ENCODE results near the gene ZFAND3.

The ZFAND3 gene

GRCh38 chr6:38065734-38066305 lies 246.3 kb downstream of the ZFAND3 start:
- Mint-ChIP-seq H3K27ac (no peak overlapping the region), H3K9me3 (no peaks in the 10 kb centered on the region), H3K4me3 (no peak overlapping the region), H3K4me1 (ENCODE audit: low read depth) (peaks cover 2% of the 10 kb centered on the region), H3K27me3 (ENCODE audit: low read depth) (no peaks in the 10 kb centered on the region), H3K36me3 (ENCODE audit: low read depth) (peaks cover 15% of the 10 kb centered on the region)
- no peak for DNase-seq (ENCODE audit: low spot score)

GRCh38 chr6:38067263-38067980 lies 247.9 kb downstream of the ZFAND3 start:
- DNase-seq (ENCODE audit: low spot score): no peak
- no peak overlapping the region for H3K4me3 Mint-ChIP-seq
- no peaks in the 10 kb centered on the region for H3K27me3 Mint-ChIP-seq (ENCODE audit: low read depth)
- H3K27ac Mint-ChIP-seq: no peak overlapping the region
- H3K36me3 Mint-ChIP-seq (ENCODE audit: low read depth): peaks cover 9% of the 10 kb centered on the region
- H3K4me1 Mint-ChIP-seq (ENCODE audit: low read depth): peaks cover 2% of the 10 kb centered on the region
- no peaks in the 10 kb centered on the region for H3K9me3 Mint-ChIP-seq

GRCh38 chr6:38068854-38069590 lies 249.5 kb downstream of the ZFAND3 start:
- Mint-ChIP-seq H3K4me3 (no peak overlapping the region), H3K27ac (no peak overlapping the region), H3K9me3 (no peaks in the 10 kb centered on the region), H3K36me3 (ENCODE audit: low read depth) (peaks cover 2% of the 10 kb centered on the region), H3K4me1 (ENCODE audit: low read depth) (peaks cover 2% of the 10 kb centered on the region), H3K27me3 (ENCODE audit: low read depth) (no peaks in the 10 kb centered on the region)
- no peak for DNase-seq (ENCODE audit: low spot score)

GRCh38 chr6:38077488-38078030 lies 258.0 kb downstream of the ZFAND3 start:
- Mint-ChIP-seq H3K27me3 (ENCODE audit: low read depth) (no peaks in the 10 kb centered on the region), H3K4me3 (no peak overlapping the region), H3K27ac (no peak overlapping the region), H3K36me3 (ENCODE audit: low read depth) (peaks cover 4% of the 10 kb centered on the region), H3K9me3 (no peaks in the 10 kb centered on the region), H3K4me1 (ENCODE audit: low read depth) (no peaks in the 10 kb centered on the region)
- no peak for DNase-seq (ENCODE audit: low spot score)

- Mint-ChIP-seq H3K9me3 (no peaks in the 10 kb centered on the region), H3K36me3 (ENCODE audit: low read depth) (peaks cover 3% of the 10 kb centered on the region), H3K27ac (no peak overlapping the region), H3K4me1 (ENCODE audit: low read depth) (no peaks in the 10 kb centered on the region), H3K27me3 (ENCODE audit: low read depth) (no peaks in the 10 kb centered on the region), H3K4me3 (no peak overlapping the region)
- DNase-seq (ENCODE audit: low spot score): no peak
These were observed 259.1 kb downstream of the ZFAND3 start for GRCh38 chr6:38078671-38079070.

- Mint-ChIP-seq H3K4me1 (ENCODE audit: low read depth) (no peaks in the 10 kb centered on the region), H3K27ac (no peak overlapping the region), H3K4me3 (no peak overlapping the region), H3K36me3 (ENCODE audit: low read depth) (peaks cover 3% of the 10 kb centered on the region), H3K9me3 (no peaks in the 10 kb centered on the region), H3K27me3 (ENCODE audit: low read depth) (no peaks in the 10 kb centered on the region)
- DNase-seq (ENCODE audit: low spot score): no peak
These were observed 259.6 kb downstream of the ZFAND3 start for GRCh38 chr6:38079107-38079506.

- Mint-ChIP-seq H3K27ac (no peak overlapping the region), H3K4me3 (no peak overlapping the region), H3K36me3 (ENCODE audit: low read depth) (peaks cover 3% of the 10 kb centered on the region), H3K27me3 (ENCODE audit: low read depth) (no peaks in the 10 kb centered on the region), H3K4me1 (ENCODE audit: low read depth) (no peaks in the 10 kb centered on the region), H3K9me3 (no peaks in the 10 kb centered on the region)
- no peak for DNase-seq (ENCODE audit: low spot score)
These were observed 260.0 kb downstream of the ZFAND3 start for GRCh38 chr6:38079537-38079936.

GRCh38 chr6:38080360-38080759 lies 260.8 kb downstream of the ZFAND3 start:
- H3K27me3 Mint-ChIP-seq (ENCODE audit: low read depth): no peaks in the 10 kb centered on the region
- no peaks in the 10 kb centered on the region for H3K9me3 Mint-ChIP-seq
- no peaks in the 10 kb centered on the region for H3K4me1 Mint-ChIP-seq (ENCODE audit: low read depth)
- H3K27ac Mint-ChIP-seq: no peak overlapping the region
- peaks cover 1% of the 10 kb centered on the region for H3K36me3 Mint-ChIP-seq (ENCODE audit: low read depth)
- DNase-seq (ENCODE audit: low spot score): no peak
- H3K4me3 Mint-ChIP-seq: no peak overlapping the region

GRCh38 chr6:38080889-38081288 lies 261.4 kb downstream of the ZFAND3 start:
- no peak for DNase-seq (ENCODE audit: low spot score)
- no peaks in the 10 kb centered on the region for H3K9me3 Mint-ChIP-seq
- no peaks in the 10 kb centered on the region for H3K27me3 Mint-ChIP-seq (ENCODE audit: low read depth)
- H3K36me3 Mint-ChIP-seq (ENCODE audit: low read depth): peaks cover 1% of the 10 kb centered on the region
- no peak overlapping the region for H3K27ac Mint-ChIP-seq
- no peaks in the 10 kb centered on the region for H3K4me1 Mint-ChIP-seq (ENCODE audit: low read depth)
- no peak overlapping the region for H3K4me3 Mint-ChIP-seq

- Mint-ChIP-seq H3K27me3 (ENCODE audit: low read depth) (no peaks in the 10 kb centered on the region), H3K4me1 (ENCODE audit: low read depth) (no peaks in the 10 kb centered on the region), H3K36me3 (ENCODE audit: low read depth) (peaks cover 6% of the 10 kb centered on the region), H3K27ac (no peak overlapping the region), H3K9me3 (no peaks in the 10 kb centered on the region), H3K4me3 (no peak overlapping the region)
- no peak for DNase-seq (ENCODE audit: low spot score)
These were observed 265.5 kb downstream of the ZFAND3 start for GRCh38 chr6:38085031-38085430.

- Mint-ChIP-seq H3K36me3 (ENCODE audit: low read depth) (peaks cover 6% of the 10 kb centered on the region), H3K27me3 (ENCODE audit: low read depth) (no peaks in the 10 kb centered on the region), H3K9me3 (no peaks in the 10 kb centered on the region), H3K4me3 (no peak overlapping the region), H3K27ac (no peak overlapping the region), H3K4me1 (ENCODE audit: low read depth) (no peaks in the 10 kb centered on the region)
- DNase-seq (ENCODE audit: low spot score): no peak
These were observed 266.8 kb downstream of the ZFAND3 start for GRCh38 chr6:38086346-38086745.

GRCh38 chr6:38088010-38088409 lies 268.5 kb downstream of the ZFAND3 start:
- no peak overlapping the region for H3K27ac Mint-ChIP-seq
- no peak for DNase-seq (ENCODE audit: low spot score)
- H3K36me3 Mint-ChIP-seq (ENCODE audit: low read depth): peaks cover 6% of the 10 kb centered on the region
- H3K4me3 Mint-ChIP-seq: no peak overlapping the region
- no peaks in the 10 kb centered on the region for H3K4me1 Mint-ChIP-seq (ENCODE audit: low read depth)
- no peaks in the 10 kb centered on the region for H3K27me3 Mint-ChIP-seq (ENCODE audit: low read depth)
- H3K9me3 Mint-ChIP-seq: no peaks in the 10 kb centered on the region

GRCh38 chr6:38088829-38089228 lies 269.3 kb downstream of the ZFAND3 start:
- H3K27me3 Mint-ChIP-seq (ENCODE audit: low read depth): no peaks in the 10 kb centered on the region
- H3K36me3 Mint-ChIP-seq (ENCODE audit: low read depth): peaks cover 6% of the 10 kb centered on the region
- no peak overlapping the region for H3K27ac Mint-ChIP-seq
- no peak for DNase-seq (ENCODE audit: low spot score)
- H3K4me3 Mint-ChIP-seq: no peak overlapping the region
- H3K4me1 Mint-ChIP-seq (ENCODE audit: low read depth): no peaks in the 10 kb centered on the region
- H3K9me3 Mint-ChIP-seq: no peaks in the 10 kb centered on the region

GRCh38 chr6:38091613-38092012 lies 272.1 kb downstream of the ZFAND3 start:
- no peaks in the 10 kb centered on the region for H3K9me3 Mint-ChIP-seq
- no peak for DNase-seq (ENCODE audit: low spot score)
- no peak overlapping the region for H3K4me3 Mint-ChIP-seq
- H3K36me3 Mint-ChIP-seq (ENCODE audit: low read depth): peaks cover 5% of the 10 kb centered on the region
- H3K27ac Mint-ChIP-seq: no peak overlapping the region
- H3K27me3 Mint-ChIP-seq (ENCODE audit: low read depth): no peaks in the 10 kb centered on the region
- H3K4me1 Mint-ChIP-seq (ENCODE audit: low read depth): no peaks in the 10 kb centered on the region

Data from T-helper 2 cell treated with Interferon-gamma antibody and Interleukin-4, amounts not matched to agents 5 μg/mL and 100 μg/mL, for 36 hours (primary cell).